Activated T-helper 2 cell treated with anti-CD3 and anti-CD28 coated beads, Interferon-gamma antibody, Interleukin-2, Interleukin-4, amounts not matched to agents 10 μg/mL and 5 μg/mL and 100 μg/mL, durations not matched to agents 14 hours and 24 hours and 36 hours (primary cell): ENCODE data around the gene MYO15A. TPM values are rescaled to one million over a fixed set of nuclear protein-coding genes. Genes with fewer than 3 reads are reported as not detected.
"Not testable (repeated sequence)": the region's sequence is repeated elsewhere in the genome, so short reads cannot be mapped to it uniquely, and the experiment has no call there.

ENCODE experiments used
- DNase-seq: peaks from one replicate; pipeline ENCODE4 v3.0.0; 2021; ENCODE audit warnings: low spot score
- H3K27ac Mint-ChIP-seq: one replicate; pipeline ENCODE4 v1.8.0; 2021; ENCODE audit warnings: mixed read lengths
- H3K27me3 Mint-ChIP-seq: one replicate; pipeline ENCODE4 v1.8.0; 2021; ENCODE audit warnings: low read depth, mixed read lengths
- H3K36me3 Mint-ChIP-seq: one replicate; pipeline ENCODE4 v1.8.0; 2021; ENCODE audit warnings: low read depth, mixed read lengths
- H3K4me1 Mint-ChIP-seq: one replicate; pipeline ENCODE4 v1.8.0; 2021; ENCODE audit warnings: low read depth, mixed read lengths
- H3K4me3 Mint-ChIP-seq: one replicate; pipeline ENCODE4 v1.8.0; 2021; ENCODE audit warnings: low read depth, mild to moderate bottlenecking, moderate library complexity, mixed read lengths
- H3K9me3 Mint-ChIP-seq: one replicate; pipeline ENCODE4 v1.8.0; 2021; ENCODE audit warnings: mixed read lengths
- intact Hi-C: fragments of 100-400 bp; cut with micrococcal nuclease; formaldehyde crosslinking; loops from one replicate; pipeline ENCODE4 v1.15.1; 2023
- total RNA-seq: library from RNA; stranded (reverse); gene quantifications from 2 replicates; pipeline ENCODE4 v1.2.3, GENCODE V29; 2022

MYO15A gene
- total RNA-seq, 1 donor from 2014 or later, result 0.80 TPM

- H3K9me3 Mint-ChIP-seq, result no peaks in the 10 kb centered on the region
- H3K27ac Mint-ChIP-seq, result no peak overlapping the region
- H3K36me3 Mint-ChIP-seq, result peaks cover 54% of the 10 kb centered on the region
- H3K27me3 Mint-ChIP-seq, result no peaks in the 10 kb centered on the region
- intact Hi-C loops, result no loop called here
- no peaks in the 10 kb centered on the region for H3K4me1 Mint-ChIP-seq
- no peak for DNase-seq
- H3K4me3 Mint-ChIP-seq, result no peak overlapping the region
Observed at GRCh38 chr17:18206962-18207361, 98.4 kb downstream of the MYO15A start.

DNA sequence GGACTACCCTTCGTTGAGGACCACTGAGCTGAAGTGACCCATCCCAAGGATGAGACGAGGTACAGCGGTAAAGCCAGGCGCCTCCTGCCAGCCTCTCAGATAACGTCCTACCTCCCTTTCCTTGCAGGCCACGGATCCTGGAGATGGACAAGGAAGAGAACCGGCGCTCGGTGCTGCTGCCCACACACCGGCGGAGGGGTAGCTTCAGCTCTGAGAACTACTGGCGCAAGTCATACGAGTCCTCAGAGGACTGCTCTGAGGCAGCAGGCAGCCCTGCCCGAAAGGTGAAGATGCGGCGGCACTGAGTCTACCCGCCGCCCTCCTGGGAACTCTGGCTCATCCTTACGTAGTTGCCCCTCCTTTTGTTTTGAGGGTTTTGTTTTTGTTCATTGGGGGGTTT is 99.5 kb downstream of the MYO15A start:
- H3K4me3 Mint-ChIP-seq, result no peak overlapping the region
- no peak overlapping the region for H3K27ac Mint-ChIP-seq
- intact Hi-C loops, result no loop called here
- H3K27me3 Mint-ChIP-seq, result no peaks in the 10 kb centered on the region
- H3K36me3 Mint-ChIP-seq, result peaks cover 49% of the 10 kb centered on the region
- no peaks in the 10 kb centered on the region for H3K9me3 Mint-ChIP-seq
- H3K4me1 Mint-ChIP-seq, result no peaks in the 10 kb centered on the region
- DNase-seq, result no peak

DNA sequence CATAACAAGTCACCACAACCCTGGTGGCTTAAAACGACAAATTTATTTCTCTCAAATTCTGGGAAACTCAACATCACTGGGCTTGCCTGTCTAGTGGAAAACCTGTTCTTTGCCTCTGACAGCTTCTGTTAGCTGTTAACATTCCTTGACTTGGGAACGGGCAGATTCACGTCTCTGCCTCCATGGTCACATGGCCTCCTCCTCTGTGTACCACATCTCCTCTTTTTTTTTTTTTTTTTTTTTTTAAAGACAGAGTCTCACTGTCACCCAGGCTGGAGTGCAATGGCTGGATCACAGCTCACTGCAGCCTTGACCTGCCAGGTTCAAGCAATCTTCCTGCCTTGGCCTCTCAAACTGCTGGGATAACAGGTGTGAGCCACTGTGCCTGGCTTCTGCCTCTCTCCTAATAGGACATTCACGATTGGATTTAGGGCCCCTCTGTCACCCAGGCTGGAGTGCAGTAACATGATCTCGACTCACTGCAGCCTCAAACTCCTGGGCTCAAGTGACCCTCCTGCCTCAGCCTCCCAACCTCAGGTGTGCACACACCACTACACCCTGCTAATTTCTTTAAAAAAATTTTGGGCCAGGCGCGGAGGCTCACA is 105.2 kb downstream of the MYO15A start:
- Mint-ChIP-seq H3K27ac (no peak overlapping the region), H3K27me3 (no peaks in the 10 kb centered on the region), H3K4me1 (no peaks in the 10 kb centered on the region), H3K36me3 (peaks cover 17% of the 10 kb centered on the region), H3K4me3 (no peak overlapping the region), H3K9me3 (no peaks in the 10 kb centered on the region)
- intact Hi-C loops, result no loop called here
- DNase-seq, result no peak

DNA sequence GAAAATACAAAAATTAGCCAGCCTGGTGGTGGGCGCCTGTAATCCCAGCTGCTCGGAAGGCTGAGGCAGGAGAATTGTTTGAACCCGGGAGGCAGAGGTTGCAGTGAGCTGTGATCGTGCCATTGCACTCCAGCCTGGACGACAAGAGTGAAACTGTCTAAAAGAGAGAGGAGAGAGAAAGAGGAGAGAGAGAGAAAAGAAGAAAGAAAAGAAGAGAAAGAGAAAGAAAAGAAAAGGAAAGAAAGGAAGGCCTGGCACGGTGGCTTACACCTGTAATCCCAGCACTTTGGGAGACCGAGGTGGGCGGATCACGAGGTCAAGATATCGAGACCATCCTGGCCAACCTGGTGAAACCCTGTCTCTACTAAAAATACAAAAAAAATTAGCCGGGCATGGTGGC is 108.3 kb downstream of the MYO15A start:
- H3K36me3 Mint-ChIP-seq, H3K27me3 Mint-ChIP-seq, DNase-seq, H3K27ac Mint-ChIP-seq, H3K4me3 Mint-ChIP-seq, H3K4me1 Mint-ChIP-seq, H3K9me3 Mint-ChIP-seq: not testable (repeated sequence)
- intact Hi-C loops, result loop anchor here (2.0 kb wide), 1 partner anchor 76 kb away; no protein-coding TSS in a partner anchor

DNA sequence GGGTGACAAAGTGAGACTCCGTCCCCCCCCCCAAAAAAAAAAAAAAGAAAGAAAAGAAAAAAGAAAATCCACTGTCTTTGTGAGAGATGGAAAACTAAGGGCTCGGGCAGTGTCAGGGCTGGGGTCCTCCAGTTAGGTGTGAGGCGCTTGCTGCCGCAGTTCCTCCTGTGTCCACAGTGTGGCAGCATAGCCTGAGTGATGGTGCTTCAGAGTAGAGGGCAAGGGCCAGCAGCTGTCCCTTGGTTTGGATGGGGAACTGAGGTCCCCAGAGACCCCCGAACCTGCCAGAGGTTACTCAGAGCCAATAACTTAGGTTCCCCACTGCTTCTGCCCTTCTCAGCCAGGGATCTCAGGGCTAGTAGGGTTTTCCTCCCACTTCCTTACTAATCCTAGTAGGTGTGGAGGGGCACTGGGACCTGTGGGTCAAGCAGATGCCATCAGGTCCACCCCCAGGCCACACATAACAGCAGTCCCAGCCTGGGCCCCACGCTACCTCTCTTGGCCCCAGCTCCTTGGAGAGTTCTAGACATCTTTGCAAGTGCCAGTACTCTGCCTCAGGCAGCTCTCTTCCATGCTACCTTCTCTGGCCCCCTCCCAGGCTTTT is 109.0 kb downstream of the MYO15A start:
- Mint-ChIP-seq H3K36me3 (no peaks in the 10 kb centered on the region), H3K27ac (no peak overlapping the region), H3K9me3 (no peaks in the 10 kb centered on the region), H3K27me3 (no peaks in the 10 kb centered on the region), H3K4me3 (no peak overlapping the region), H3K4me1 (no peaks in the 10 kb centered on the region)
- DNase-seq, result peak; percentile 65
- intact Hi-C loops, result loop anchor here (2.0 kb wide), 1 partner anchor 77 kb away; no protein-coding TSS in a partner anchor

- Mint-ChIP-seq H3K27me3 (no peaks in the 10 kb centered on the region), H3K27ac (no peak overlapping the region), H3K36me3 (no peaks in the 10 kb centered on the region), H3K4me3 (no peak overlapping the region), H3K9me3 (no peaks in the 10 kb centered on the region), H3K4me1 (no peaks in the 10 kb centered on the region)
- DNase-seq, result no peak
- intact Hi-C loops, result no loop called here
Observed at GRCh38 chr17:18218756-18219415, 110.3 kb downstream of the MYO15A start.

DNA sequence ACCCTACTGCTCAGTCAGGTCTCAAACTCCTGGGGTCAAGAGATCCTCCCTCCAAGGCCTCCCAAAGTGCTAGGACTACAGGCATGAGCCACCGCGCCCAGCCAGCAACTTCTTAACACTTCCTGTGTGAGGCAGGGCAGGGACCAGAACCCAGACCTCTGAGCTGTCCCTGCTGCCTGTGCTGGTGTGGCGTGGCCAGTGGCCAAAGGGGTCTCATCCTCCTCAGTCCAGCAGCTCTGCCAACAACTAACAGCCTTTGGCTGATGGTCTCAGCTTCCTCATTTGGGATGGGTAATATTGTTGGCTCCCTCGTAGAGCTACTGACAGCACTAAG is 115.5 kb downstream of the MYO15A start:
- no peaks in the 10 kb centered on the region for H3K36me3 Mint-ChIP-seq
- DNase-seq, result no peak
- H3K4me1 Mint-ChIP-seq, result peaks cover 17% of the 10 kb centered on the region
- H3K4me3 Mint-ChIP-seq, result no peak overlapping the region
- H3K27me3 Mint-ChIP-seq, result no peaks in the 10 kb centered on the region
- no peaks in the 10 kb centered on the region for H3K9me3 Mint-ChIP-seq
- no peak overlapping the region for H3K27ac Mint-ChIP-seq
- intact Hi-C loops, result loop anchor here (10.0 kb wide), 1 partner anchor 91 kb away; the partner anchor contains the start of genes SMCR8 and TOP3A

- intact Hi-C loops, result loop anchor here (1.0 to 10.0 kb wide), 3 partner anchors 36 to 90 kb away; partner anchors contain the start of genes ALKBH5, MIEF2, SMCR8 and TOP3A
- no peak overlapping the region for H3K27ac Mint-ChIP-seq
- no peaks in the 10 kb centered on the region for H3K9me3 Mint-ChIP-seq
- H3K36me3 Mint-ChIP-seq, result no peaks in the 10 kb centered on the region
- peak overlapping the region; percentile 70 for H3K4me3 Mint-ChIP-seq
- H3K27me3 Mint-ChIP-seq, result no peaks in the 10 kb centered on the region
- DNase-seq, result no peak
- H3K4me1 Mint-ChIP-seq, result peaks cover 17% of the 10 kb centered on the region
Observed at GRCh38 chr17:18224387-18225120, 116.0 kb downstream of the MYO15A start.

DNA sequence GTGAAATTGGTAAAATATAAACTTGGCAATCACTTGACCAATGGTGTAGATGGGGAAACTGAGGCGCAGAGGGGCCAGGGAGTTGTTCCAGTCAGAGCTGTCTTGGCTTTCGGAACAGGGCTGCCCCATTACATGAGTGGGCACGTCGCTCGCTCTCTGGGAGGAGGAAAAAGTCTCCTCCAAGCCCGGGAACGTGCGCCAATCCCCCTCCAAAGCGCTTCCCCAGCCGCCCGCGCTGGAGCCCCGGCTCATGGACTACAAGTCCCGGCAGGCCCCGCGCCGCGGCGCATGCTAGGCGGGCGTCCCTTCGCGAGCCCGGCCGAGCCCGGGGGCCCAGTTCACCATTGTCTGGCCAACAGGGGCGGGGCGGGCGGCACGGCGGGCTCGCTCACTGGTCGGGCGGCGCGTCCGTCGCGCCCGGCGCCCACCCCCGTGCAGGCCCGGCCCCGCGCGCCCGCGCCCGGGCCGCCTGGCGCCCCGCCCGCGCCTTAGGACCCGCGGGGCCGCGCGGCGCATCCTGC is 116.6 kb downstream of the MYO15A start, which contains the start of gene LLGL1:
Gene LLGL1 (plus strand): TSS at position 515 of the 521 bp plus-strand sequence. CDS start 48 bp downstream, outside the sequence.
- peak; percentile 93 for DNase-seq
- Mint-ChIP-seq H3K9me3 (no peaks in the 10 kb centered on the region), H3K4me1 (peaks cover 17% of the 10 kb centered on the region), H3K36me3 (no peaks in the 10 kb centered on the region), H3K27ac (peak within 1 kb of the TSS; percentile 85), H3K27me3 (no peaks in the 10 kb centered on the region), H3K4me3 (peak within 1 kb of the TSS; percentile 95)
- intact Hi-C loops, result loop anchor here (1.0 to 10.0 kb wide), 3 partner anchors 35 to 90 kb away; partner anchors contain the start of genes ALKBH5, MIEF2, SMCR8 and TOP3A

DNA sequence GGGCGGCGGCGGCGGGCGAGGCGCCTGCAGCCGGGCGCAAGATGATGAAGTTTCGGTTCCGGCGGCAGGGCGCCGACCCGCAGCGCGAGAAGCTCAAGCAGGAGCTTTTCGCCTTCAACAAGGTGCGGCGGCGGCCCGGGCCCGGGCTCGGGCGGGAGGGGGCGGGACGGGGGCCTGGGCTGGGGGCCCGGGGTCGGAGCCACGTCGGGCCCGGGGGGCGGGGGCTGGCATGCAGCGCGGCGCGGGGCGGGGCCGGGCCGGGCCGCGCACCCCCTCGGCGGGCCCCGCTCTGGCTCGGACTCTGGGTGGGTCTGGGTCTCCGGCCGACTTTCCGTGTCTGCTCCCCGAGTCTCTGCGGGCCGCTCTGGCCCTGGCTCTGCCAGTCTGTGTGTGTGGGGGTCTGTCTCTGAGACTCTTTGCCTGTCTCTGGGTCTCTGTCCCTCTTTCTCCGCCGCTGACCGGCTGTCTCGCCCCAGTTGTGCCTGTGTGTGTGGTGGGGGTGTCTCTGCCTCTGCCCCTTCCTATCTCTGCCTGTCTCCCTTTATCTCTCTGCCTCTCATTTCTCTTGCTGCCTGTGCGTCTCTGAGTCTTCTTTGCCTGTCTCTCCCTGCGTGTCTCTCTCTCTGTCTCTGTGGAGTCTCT is 117.2 kb downstream of the MYO15A start:
- peaks cover 17% of the 10 kb centered on the region for H3K4me1 Mint-ChIP-seq
- intact Hi-C loops, result loop anchor here (1.0 to 10.0 kb wide), 3 partner anchors 35 to 89 kb away; partner anchors contain the start of genes ALKBH5, MIEF2, SMCR8 and TOP3A
- no peaks in the 10 kb centered on the region for H3K27me3 Mint-ChIP-seq
- H3K27ac Mint-ChIP-seq, result peak overlapping the region; percentile 85
- peak overlapping the region; percentile 95 for H3K4me3 Mint-ChIP-seq
- DNase-seq, result no peak
- H3K36me3 Mint-ChIP-seq, result no peaks in the 10 kb centered on the region
- no peaks in the 10 kb centered on the region for H3K9me3 Mint-ChIP-seq

DNA sequence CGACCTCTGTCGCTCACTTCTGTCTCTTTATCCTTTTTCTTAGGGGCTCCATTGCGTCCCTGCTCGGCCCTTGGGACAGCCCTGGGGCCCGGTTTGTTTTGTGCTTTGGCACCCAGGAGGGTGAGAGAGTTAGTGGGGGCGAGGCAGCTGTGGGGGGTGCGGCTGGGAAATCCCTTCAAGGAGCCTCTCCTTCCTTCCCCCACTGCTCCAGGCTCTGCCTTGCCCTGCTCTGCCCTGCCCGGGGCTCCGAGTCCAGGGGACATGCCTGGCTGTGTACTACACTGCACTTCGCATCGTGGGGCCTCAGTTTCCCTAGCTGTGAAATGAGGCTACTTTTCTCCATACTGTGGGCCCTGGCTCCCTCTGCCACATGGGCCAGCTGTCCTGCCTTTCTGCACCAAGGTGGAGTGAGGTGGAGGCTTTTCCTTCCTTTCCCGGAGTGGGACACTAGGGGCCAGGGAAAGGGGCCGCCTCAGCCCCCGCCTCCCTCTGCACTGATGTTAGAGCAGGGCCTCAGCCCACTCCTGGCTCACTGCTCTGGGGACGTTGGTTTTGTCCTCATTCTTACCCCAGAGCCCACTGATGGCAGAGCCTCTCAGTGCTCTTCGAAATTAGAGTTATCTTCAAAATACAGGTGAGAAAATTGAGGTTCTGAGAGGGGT is 117.9 kb downstream of the MYO15A start:
- Mint-ChIP-seq H3K36me3 (no peaks in the 10 kb centered on the region), H3K4me3 (peak overlapping the region; percentile 95), H3K27ac (peak overlapping the region; percentile 85), H3K9me3 (no peaks in the 10 kb centered on the region), H3K27me3 (no peaks in the 10 kb centered on the region), H3K4me1 (peaks cover 17% of the 10 kb centered on the region)
- DNase-seq, result no peak
- intact Hi-C loops, result loop anchor here (10.0 kb wide), 1 partner anchor 88 kb away; the partner anchor contains the start of genes SMCR8 and TOP3A
